Liver (tissue), 3 donors: ENCODE data around the gene LGR6.

Source experiments
- ATF3 ChIP-seq: IDR thresholded peaks from 2 replicates; pipeline ENCODE4 v1.6.1; 2016; ENCODE audit warnings: antibody characterized with exemption
- CTCF ChIP-seq: fragments of 150-350 bp; IDR thresholded peaks from 2 replicates; pipeline ENCODE4 v1.5.1; 2017; ENCODE audit warnings: improper control_type of control experiment, low read depth, low read length; ENCODE audit not compliant: missing input control
- FOXA1 ChIP-seq: IDR thresholded peaks from 2 replicates; pipeline ENCODE4 v1.6.1; 2016; ENCODE audit warnings: antibody characterized with exemption
- FOXA2 ChIP-seq: IDR thresholded peaks from 2 replicates; pipeline ENCODE4 v1.6.1; 2016; ENCODE audit warnings: antibody characterized with exemption
- GABPA ChIP-seq, 2 donors: IDR thresholded peaks in 1 of 2; conservative IDR thresholded peaks in 1 of 2; 2 replicates each; pipeline ENCODE4 v1.6.1; 2016; ENCODE audit warnings: antibody characterized with exemption in 2 of 2, mild to moderate bottlenecking in 1 of 2, moderate library complexity in 1 of 2
- HNF4G ChIP-seq: IDR thresholded peaks from 2 replicates; pipeline ENCODE4 v1.6.1; 2016; ENCODE audit warnings: antibody characterized with exemption
- JUND ChIP-seq, 2 donors: IDR thresholded peaks; 2 replicates each; pipeline ENCODE4 v1.6.1; 2016; ENCODE audit warnings: antibody characterized with exemption in 2 of 2
- MAX ChIP-seq: IDR thresholded peaks from 2 replicates; pipeline ENCODE4 v1.6.1; 2016; ENCODE audit warnings: antibody characterized with exemption
- REST ChIP-seq: IDR thresholded peaks from 2 replicates; pipeline ENCODE4 v1.6.1; 2016; ENCODE audit warnings: antibody characterized with exemption, mild to moderate bottlenecking
- SP1 ChIP-seq: IDR thresholded peaks from 2 replicates; pipeline ENCODE4 v1.6.1; 2018; ENCODE audit warnings: antibody characterized with exemption, mild to moderate bottlenecking
- TAF1 ChIP-seq: conservative IDR thresholded peaks from 2 replicates; pipeline ENCODE4 v1.6.1; 2016; ENCODE audit warnings: antibody characterized with exemption, mild to moderate bottlenecking
- YY1 ChIP-seq: IDR thresholded peaks from 2 replicates; pipeline ENCODE4 v1.6.1; 2016; ENCODE audit warnings: antibody characterized with exemption, mild to moderate bottlenecking
- ZBTB33 ChIP-seq: IDR thresholded peaks from 2 replicates; pipeline ENCODE4 v1.6.1; 2016; ENCODE audit warnings: antibody characterized with exemption
- donor health status: healthy.
- donor health status: healthy.

GRCh38 chr1:202208351-202208857, 14.8 kb downstream of the LGR6 start:
- TF ChIP-seq CTCF (no peak), ZBTB33 (no peak), JUND (IDR thresholded peaks at IDR 0.05) (no peak), TAF1 (no peak), ATF3 (no peak), YY1 (no peak), FOXA1 (no peak), REST (no peak), HNF4G (no peak), GABPA (IDR thresholded peaks at IDR 0.05 in 1 of 2, conservative IDR thresholded peaks at IDR 0.05 in 1 of 2) (no peak), MAX (no peak), FOXA2 (no peak), SP1 (no peak)
